ENCODE data around the gene ORAI1. TPM values are rescaled to one million over a fixed set of nuclear protein-coding genes. Genes with fewer than 3 reads are reported as not detected.
"Not testable (repeated sequence)": the region's sequence is repeated elsewhere in the genome, so short reads cannot be mapped to it uniquely, and the experiment has no call there.

ORAI1 gene
- total and polyA plus RNA-seq, 5 experiments from 2014 or later = 44.6 to 158 (median 122) TPM

- Mint-ChIP-seq H3K27me3 (no peaks in the 10 kb centered on the region), H3K4me3 (no peak overlapping the region), H3K4me1 (peaks cover 19 to 56% (median 50%) of the 10 kb centered on the region in 4 donors), H3K36me3 (peaks cover 0 to 3% (median 2%) of the 10 kb centered on the region in 3 donors), H3K9me3 (no peaks in the 10 kb centered on the region), H3K27ac (peak overlapping the region in 6 of 10 donors; percentile 27 to 78 (median 60))
- ATAC-seq (no peak), DNase-seq (no peak)
- POLR2A ChIA-PET = interaction anchor here (0.6 to 1.1 kb wide), 4 partner anchors 8 to 64 kb away, joined by 3 to 5 read pairs (median 4); no protein-coding TSS in a partner anchor
These were observed 26.6 kb downstream of the ORAI1 start for GRCh38 chr12:121652767-121653497.

- no peaks in the 10 kb centered on the region for H3K9me3 Mint-ChIP-seq
- H3K36me3 Mint-ChIP-seq = peaks cover 0 to 3% (median 2%) of the 10 kb centered on the region in 3 donors
- ATAC-seq (no peak), DNase-seq (no peak)
- H3K27ac Mint-ChIP-seq = peak overlapping the region in 8 of 10 donors; percentile 4 to 74 (median 52)
- no peaks in the 10 kb centered on the region for H3K27me3 Mint-ChIP-seq
- H3K4me1 Mint-ChIP-seq = peaks cover 22 to 61% (median 54%) of the 10 kb centered on the region in 4 donors
- POLR2A ChIA-PET = interaction anchor here (1.0 to 1.1 kb wide), 2 partner anchors 10 to 27 kb away, joined by 3 to 5 read pairs; no protein-coding TSS in a partner anchor
- H3K4me3 Mint-ChIP-seq = no peak overlapping the region
These were observed 27.7 kb downstream of the ORAI1 start for GRCh38 chr12:121653999-121654398.

GRCh38 chr12:121656122-121656521, 29.8 kb downstream of the ORAI1 start:
- peaks cover 0 to 1% (median 0%) of the 10 kb centered on the region in 9 donors for H3K9me3 Mint-ChIP-seq
- POLR2A ChIA-PET = interaction anchor here (2.2 to 6.1 kb wide), 2 partner anchors 18 to 29 kb away, joined by 8 to 59 read pairs; no protein-coding TSS in a partner anchor
- H3K27ac Mint-ChIP-seq = peak overlapping the region in 8 of 10 donors; percentile 48 to 86 (median 75)

GRCh38 chr12:121657305-121658008, 31.1 kb downstream of the ORAI1 start:
- POLR2A ChIA-PET = interaction anchor here (0.6 to 6.1 kb wide), 10 partner anchors 9 to 273 kb away, joined by 3 to 59 read pairs (median 6); partner anchors contain the start of gene MORN3
- no peak for DNase-seq
- Mint-ChIP-seq H3K36me3 (no peaks in the 10 kb centered on the region), H3K27me3 (no peaks in the 10 kb centered on the region), H3K4me3 (peak overlapping the region in 8 of 10 donors; percentile 27 to 94 (median 60)), H3K27ac (peak overlapping the region; percentile 5 to 100 (median 98)), H3K4me1 (peaks cover 26 to 71% (median 59%) of the 10 kb centered on the region in 4 donors), H3K9me3 (peaks cover 0 to 1% (median 0%) of the 10 kb centered on the region in 9 donors)
- ATAC-seq = no peak

More at GRCh38 chr12:121656122-121656521, 29.8 kb downstream of the ORAI1 start:
- peaks cover 19 to 59% (median 52%) of the 10 kb centered on the region in 4 donors for H3K4me1 Mint-ChIP-seq
- DNase-seq (no peak), ATAC-seq (no peak)
- H3K4me3 Mint-ChIP-seq = no peak overlapping the region
- no peaks in the 10 kb centered on the region for H3K27me3 Mint-ChIP-seq
- no peaks in the 10 kb centered on the region for H3K36me3 Mint-ChIP-seq

- H3K9me3 Mint-ChIP-seq, ATAC-seq, H3K27me3 Mint-ChIP-seq, H3K36me3 Mint-ChIP-seq, DNase-seq: not testable (repeated sequence)
- Mint-ChIP-seq H3K4me1 (peaks cover 35 to 91% (median 76%) of the 10 kb centered on the region in 4 donors), H3K27ac (peak overlapping the region; percentile 78 to 99 (median 88)), H3K4me3 (peak overlapping the region in 2 of 10 donors; percentile 4 to 36)
- POLR2A ChIA-PET = interaction anchor here (2.7 to 5.3 kb wide), 4 partner anchors 8 to 35 kb away, joined by 20 to 52 read pairs (median 21); partner anchors contain the start of genes MORN3 and ORAI1
These were observed 35.2 kb downstream of the ORAI1 start for GRCh38 chr12:121661353-121662105.

- H3K4me3 Mint-ChIP-seq = peak overlapping the region; percentile 79 to 91 (median 89)
- peaks cover 0 to 1% (median 0%) of the 10 kb centered on the region in 9 donors for H3K9me3 Mint-ChIP-seq
- peaks cover 31 to 82% (median 68%) of the 10 kb centered on the region in 4 donors for H3K4me1 Mint-ChIP-seq
These were observed 37.2 kb downstream of the ORAI1 start for GRCh38 chr12:121663610-121663929.

GRCh38 chr12:121666829-121667228, 40.5 kb downstream of the ORAI1 start:
- peaks cover 25 to 66% (median 56%) of the 10 kb centered on the region in 4 donors for H3K4me1 Mint-ChIP-seq
- peak overlapping the region in 6 of 10 donors; percentile 51 to 83 (median 76) for H3K4me3 Mint-ChIP-seq
- peak overlapping the region; percentile 83 to 95 (median 92) for H3K27ac Mint-ChIP-seq
- DNase-seq, H3K36me3 Mint-ChIP-seq, H3K27me3 Mint-ChIP-seq, H3K9me3 Mint-ChIP-seq, ATAC-seq: not testable (repeated sequence)
- POLR2A ChIA-PET = interaction anchor here (0.6 to 10.2 kb wide), 6 partner anchors 10 to 137 kb away, joined by 4 to 291 read pairs (median 5); partner anchors contain the start of gene ORAI1

More at GRCh38 chr12:121663610-121663929, 37.2 kb downstream of the ORAI1 start:
- ATAC-seq (no peak), DNase-seq (no peak)
- H3K36me3 Mint-ChIP-seq = peaks cover 0 to 2% (median 0%) of the 10 kb centered on the region in 3 donors
- peak overlapping the region; percentile 93 to 99 (median 96) for H3K27ac Mint-ChIP-seq
- no peaks in the 10 kb centered on the region for H3K27me3 Mint-ChIP-seq
- POLR2A ChIA-PET = interaction anchor here (0.8 to 10.2 kb wide), 5 partner anchors 9 to 69 kb away, joined by 3 to 291 read pairs (median 6); partner anchors contain the start of gene ORAI1

GRCh38 chr12:121668750-121669520, 42.6 kb downstream of the ORAI1 start:
- ATAC-seq (no peak), DNase-seq (peak; percentile 46 to 85 (median 60))
- peaks cover 0 to 2% (median 0%) of the 10 kb centered on the region in 3 donors for H3K36me3 Mint-ChIP-seq
- POLR2A ChIA-PET = interaction anchor here (0.6 to 10.2 kb wide), 14 partner anchors 10 to 177 kb away, joined by 3 to 291 read pairs (median 6); partner anchors contain the start of gene ORAI1
- peak overlapping the region in 7 of 10 donors; percentile 18 to 68 (median 45) for H3K4me3 Mint-ChIP-seq
- H3K27ac Mint-ChIP-seq = peak overlapping the region in 9 of 10 donors; percentile 48 to 94 (median 85)
- no peaks in the 10 kb centered on the region for H3K27me3 Mint-ChIP-seq
- H3K4me1 Mint-ChIP-seq = peaks cover 24 to 64% (median 62%) of the 10 kb centered on the region in 4 donors
- no peaks in the 10 kb centered on the region for H3K9me3 Mint-ChIP-seq

- Mint-ChIP-seq H3K9me3 (no peaks in the 10 kb centered on the region), H3K27ac (peak within 1 kb of the TSS; percentile 48 to 100 (median 86)), H3K4me1 (peaks cover 21 to 59% (median 58%) of the 10 kb centered on the region in 4 donors), H3K36me3 (peaks cover 0 to 2% (median 0%) of the 10 kb centered on the region in 3 donors), H3K4me3 (peak within 1 kb of the TSS in 7 of 10 donors; percentile 18 to 68 (median 45)), H3K27me3 (no peaks in the 10 kb centered on the region)
- POLR2A ChIA-PET = interaction anchor here (1.0 to 10.2 kb wide), 6 partner anchors 10 to 117 kb away, joined by 7 to 291 read pairs (median 23); partner anchors contain the start of gene ORAI1
- ATAC-seq = no peak
- DNase-seq = no peak
These were observed 43.2 kb downstream of the ORAI1 start, which contains the start of gene MORN3 for GRCh38 chr12:121669521-121669900. Gene MORN3, minus strand, starts transcription at chr12:121669654. Its CDS starts 171 bp downstream, at chr12:121669483.

GRCh38 chr12:121673013-121673511, 46.7 kb downstream of the ORAI1 start:
- POLR2A ChIA-PET = interaction anchor here (0.9 to 10.2 kb wide), 16 partner anchors 8 to 142 kb away, joined by 3 to 291 read pairs (median 10); partner anchors contain the start of genes KDM2B and ORAI1
- Mint-ChIP-seq H3K4me1 (peaks cover 12 to 36% (median 34%) of the 10 kb centered on the region in 4 donors), H3K27me3 (no peaks in the 10 kb centered on the region), H3K36me3 (no peaks in the 10 kb centered on the region), H3K9me3 (no peaks in the 10 kb centered on the region), H3K27ac (peak overlapping the region; percentile 91 to 100 (median 100)), H3K4me3 (peak overlapping the region; percentile 88 to 98 (median 97))
- ATAC-seq (peak in 1 of 2 donors; percentile 0), DNase-seq (peak in 2 of 10 donors; percentile 19 to 65)
